Mesenchymal stem cell (in vitro differentiated cells and primary cell): ENCODE measurements around the gene CRABP2.
A peak's percentile ranks its signal among the peaks of the same experiment; 100 is the strongest.

Experiments
- DNase-seq: peaks from one replicate; pipeline ENCODE4 v3.0.0-alpha.2; 2013
- H2AFZ ChIP-seq: one replicate; pipeline ENCODE4 v1.6.1; 2013; ENCODE audit warnings: low read depth, mild to moderate bottlenecking, control low read depth, inconsistent platforms, low read length, moderate library complexity
- H2AK5ac ChIP-seq: 2 replicates; pipeline ENCODE4 v1.6.1; 2013; ENCODE audit warnings: low read length, moderate library complexity, mild to moderate bottlenecking, inconsistent platforms; ENCODE audit not compliant: severe bottlenecking
- H2BK120ac ChIP-seq: one replicate; pipeline ENCODE4 v1.6.1; 2013; ENCODE audit warnings: low read depth, mild to moderate bottlenecking, inconsistent platforms, low read length, moderate library complexity
- H2BK12ac ChIP-seq, 2 experiments: one replicate each; pipeline ENCODE4 v1.6.1; 2013; ENCODE audit warnings: inconsistent platforms in 2 of 2, low read length in 2 of 2, mild to moderate bottlenecking in 2 of 2, moderate library complexity in 2 of 2, control low read depth in 1 of 2
- H2BK15ac ChIP-seq: one replicate; pipeline ENCODE4 v1.6.1; 2013; ENCODE audit warnings: mild to moderate bottlenecking, low read depth, inconsistent platforms; ENCODE audit not compliant: poor library complexity, severe bottlenecking
- H2BK5ac ChIP-seq: 2 replicates; pipeline ENCODE4 v1.6.1; 2013; ENCODE audit warnings: low read depth, mild to moderate bottlenecking, low read length, control low read depth, inconsistent platforms; ENCODE audit not compliant: poor library complexity, severe bottlenecking
- H3K14ac ChIP-seq, 2 experiments: one replicate each; pipeline ENCODE4 v1.6.1; 2013; ENCODE audit warnings: inconsistent platforms in 2 of 2, low read length in 2 of 2, control low read depth in 1 of 2, mild to moderate bottlenecking in 1 of 2, moderate library complexity in 1 of 2
- H3K18ac ChIP-seq, 2 experiments: one replicate each; pipeline ENCODE4 v1.6.1; 2013; ENCODE audit warnings: inconsistent platforms in 2 of 2, low read length in 2 of 2, control low read depth in 1 of 2, low read depth in 1 of 2, mild to moderate bottlenecking in 1 of 2
- H3K23ac ChIP-seq, 2 experiments: one replicate each; pipeline ENCODE4 v1.6.1; 2013; ENCODE audit warnings: inconsistent platforms in 2 of 2, low read length in 2 of 2, mild to moderate bottlenecking in 2 of 2, moderate library complexity in 2 of 2, control low read depth in 1 of 2
- H3K27ac ChIP-seq: 2 replicates; pipeline ENCODE4 v1.5.1; 2013; ENCODE audit warnings: mild to moderate bottlenecking, moderate library complexity, low read length, control low read depth, inconsistent platforms; ENCODE audit not compliant: poor library complexity, severe bottlenecking
- H3K27me3 ChIP-seq, 2 experiments: 2 replicates each; pipeline versions ENCODE4 v1.6.1 to v1.7.0; 2013; ENCODE audit warnings: low read length in 2 of 2, mild to moderate bottlenecking in 2 of 2, moderate library complexity in 2 of 2, control low read depth in 1 of 2, inconsistent platforms in 1 of 2; ENCODE audit not compliant: control insufficient read depth in 1 of 2, insufficient read depth in 1 of 2
- H3K36me3 ChIP-seq, 2 experiments: 2 replicates each; pipeline versions ENCODE4 v1.6.1 to v1.7.0; 2013; ENCODE audit warnings: low read length in 2 of 2, control low read depth in 1 of 2, inconsistent platforms in 1 of 2, low read depth in 1 of 2, mild to moderate bottlenecking in 1 of 2; ENCODE audit not compliant: insufficient read depth in 2 of 2, control insufficient read depth in 1 of 2
- H3K4ac ChIP-seq, 2 experiments: one replicate each; pipeline ENCODE4 v1.6.1; 2013; ENCODE audit warnings: inconsistent platforms in 2 of 2, low read length in 2 of 2, mild to moderate bottlenecking in 2 of 2, moderate library complexity in 2 of 2, control low read depth in 1 of 2, low read depth in 1 of 2
- H3K4me1 ChIP-seq: 2 replicates; pipeline ENCODE4 v1.6.1; 2013; ENCODE audit warnings: low read depth, low read length, control low read depth; ENCODE audit not compliant: control insufficient read depth, insufficient read depth
- H3K4me2 ChIP-seq: 2 replicates; pipeline ENCODE4 v1.6.1; 2013; ENCODE audit warnings: low read length, mild to moderate bottlenecking, inconsistent platforms; ENCODE audit not compliant: poor library complexity, severe bottlenecking
- H3K4me3 ChIP-seq, 2 experiments: 2 replicates each; pipeline versions ENCODE4 v1.5.1 to v1.7.0; 2013; ENCODE audit warnings: low read length in 2 of 2, mild to moderate bottlenecking in 2 of 2, control low read depth in 1 of 2, low read depth in 1 of 2; ENCODE audit not compliant: insufficient read depth in 1 of 2
- H3K79me1 ChIP-seq: replicated peaks from 2 replicates; pipeline ENCODE4 v1.6.1; 2013; ENCODE audit warnings: mild to moderate bottlenecking, control low read depth, low read length, inconsistent platforms; ENCODE audit not compliant: poor library complexity, severe bottlenecking
- H3K9ac ChIP-seq: 2 replicates; pipeline ENCODE4 v1.7.0; 2013; ENCODE audit warnings: mild to moderate bottlenecking, low read length, moderate library complexity
- H3K9me3 ChIP-seq: 2 replicates; pipeline ENCODE4 v1.7.0; 2013; ENCODE audit warnings: mild to moderate bottlenecking, low read length; ENCODE audit not compliant: control insufficient read depth
- H4K8ac ChIP-seq: one replicate; pipeline ENCODE4 v1.6.1; 2013; ENCODE audit warnings: inconsistent platforms, mild to moderate bottlenecking, low read length, moderate library complexity
- H4K91ac ChIP-seq: one replicate; pipeline ENCODE4 v1.6.1; 2013; ENCODE audit warnings: mild to moderate bottlenecking, low read length, inconsistent platforms
- WGBS: methylation state at CpG from one replicate; pipeline ENCODE4 v1.1.7; 2013; ENCODE audit warnings: mixed read lengths; 5-methylcytosine and 5-hydroxymethylcytosine counted together

CRABP2 gene

GRCh38 chr1:156669794-156670193, 35.6 kb downstream of the CRABP2 start:
- Histone ChIP-seq H2BK15ac (peak overlapping the region; percentile 63), H2BK5ac (no peak overlapping the region), H3K23ac (peak overlapping the region in 1 of 2 experiments; percentile 74), H3K79me1 (peaks cover 10% of the 10 kb centered on the region), H3K4me1 (peaks cover 40% of the 10 kb centered on the region), H3K4me2 (no peak overlapping the region), H3K14ac (no peak overlapping the region), H3K18ac (peak overlapping the region in 1 of 2 experiments; percentile 51), H2BK120ac (no peak overlapping the region), H2AK5ac (peak overlapping the region; percentile 45), H3K4me3 (no peak overlapping the region), H2BK12ac (peak overlapping the region in 1 of 2 experiments; percentile 45), H3K9ac (no peak overlapping the region), H3K4ac (no peak overlapping the region), H4K91ac (no peak overlapping the region), H3K9me3 (no peaks in the 10 kb centered on the region), H4K8ac (no peak overlapping the region), H3K36me3 (peaks cover 32 to 45% of the 10 kb centered on the region in 2 experiments), H2AFZ (no peak overlapping the region), H3K27me3 (no peaks in the 10 kb centered on the region), H3K27ac (no peak overlapping the region)
- 47% methylated on average over 5 of the region's 5 CpGs for WGBS
- DNase-seq: no peak

GRCh38 chr1:156668801-156669637, 36.4 kb downstream of the CRABP2 start:
- Histone ChIP-seq H2BK5ac (no peak overlapping the region), H3K4me1 (peaks cover 41% of the 10 kb centered on the region), H4K91ac (peak overlapping the region; percentile 91)

GRCh38 chr1:156667968-156668709, 37.2 kb downstream of the CRABP2 start:
- peak overlapping the region; percentile 67 for H3K9ac ChIP-seq
- no peaks in the 10 kb centered on the region for H3K9me3 ChIP-seq
- H3K27ac ChIP-seq: no peak overlapping the region
- no peak for DNase-seq
- H3K36me3 ChIP-seq: peaks cover 23 to 32% of the 10 kb centered on the region in 2 experiments
- no peak overlapping the region for H2AK5ac ChIP-seq
- peak overlapping the region; percentile 65 to 97 for H3K18ac ChIP-seq
- H2BK120ac ChIP-seq: peak overlapping the region; percentile 74
- H4K8ac ChIP-seq: peak overlapping the region; percentile 93
- no peak overlapping the region for H3K4me3 ChIP-seq
- no peak overlapping the region for H3K23ac ChIP-seq
- no peak overlapping the region for H3K4me2 ChIP-seq
- H3K27me3 ChIP-seq: no peaks in the 10 kb centered on the region
- WGBS: 67% methylated on average over 7 of the region's 9 CpGs
- H3K4me1 ChIP-seq: peaks cover 40% of the 10 kb centered on the region
- peak overlapping the region in 1 of 2 experiments; percentile 69 for H3K14ac ChIP-seq
- H2AFZ ChIP-seq: no peak overlapping the region
- H2BK5ac ChIP-seq: no peak overlapping the region
- no peak overlapping the region for H2BK15ac ChIP-seq
- H2BK12ac ChIP-seq: peak overlapping the region; percentile 4 to 96
- H3K4ac ChIP-seq: peak overlapping the region; percentile 68 to 90
- peaks cover 5% of the 10 kb centered on the region for H3K79me1 ChIP-seq
- H4K91ac ChIP-seq: peak overlapping the region; percentile 71

More at GRCh38 chr1:156668801-156669637, 36.4 kb downstream of the CRABP2 start:
- Histone ChIP-seq H3K36me3 (peaks cover 29 to 39% of the 10 kb centered on the region in 2 experiments), H2BK12ac (peak overlapping the region; percentile 43 to 94), H3K27me3 (no peaks in the 10 kb centered on the region), H3K27ac (no peak overlapping the region), H3K9ac (no peak overlapping the region), H3K4ac (peak overlapping the region in 1 of 2 experiments; percentile 4), H3K9me3 (no peaks in the 10 kb centered on the region), H2AFZ (no peak overlapping the region), H3K23ac (peak overlapping the region in 1 of 2 experiments; percentile 71), H2BK120ac (no peak overlapping the region), H3K4me3 (no peak overlapping the region), H3K18ac (peak overlapping the region; percentile 73 to 97), H2AK5ac (no peak overlapping the region), H3K79me1 (peaks cover 9% of the 10 kb centered on the region), H3K4me2 (no peak overlapping the region), H4K8ac (peak overlapping the region; percentile 76), H3K14ac (peak overlapping the region in 1 of 2 experiments; percentile 89), H2BK15ac (peak overlapping the region; percentile 63)
- WGBS: 62% methylated on average over 17 of the region's 17 CpGs
- DNase-seq: no peak

- Histone ChIP-seq H4K8ac (peak overlapping the region; percentile 93), H3K23ac (no peak overlapping the region), H3K27me3 (no peaks in the 10 kb centered on the region), H2BK5ac (no peak overlapping the region), H2BK12ac (peak overlapping the region; percentile 95 to 96), H3K9ac (peak overlapping the region; percentile 67), H3K9me3 (no peaks in the 10 kb centered on the region), H2BK15ac (no peak overlapping the region), H3K4me1 (peaks cover 43% of the 10 kb centered on the region), H3K79me1 (no peaks in the 10 kb centered on the region), H3K4me2 (no peak overlapping the region), H2BK120ac (peak overlapping the region; percentile 69), H4K91ac (peak overlapping the region; percentile 77), H3K4me3 (no peak overlapping the region), H2AFZ (no peak overlapping the region), H3K18ac (peak overlapping the region; percentile 65 to 97), H3K4ac (peak overlapping the region; percentile 68 to 90), H3K14ac (peak overlapping the region in 1 of 2 experiments; percentile 69), H3K27ac (no peak overlapping the region), H3K36me3 (peaks cover 17 to 27% of the 10 kb centered on the region in 2 experiments), H2AK5ac (no peak overlapping the region)
- 42% methylated on average over 4 of the region's 5 CpGs for WGBS
- peak; percentile 50 for DNase-seq
Measured at GRCh38 chr1:156667610-156667967, 37.8 kb downstream of the CRABP2 start.
